CD14-positive monocyte (primary cell): ENCODE results near the gene MUC7. TPM values are rescaled to one million over a fixed set of nuclear protein-coding genes. Genes with fewer than 3 reads are reported as not detected.

ENCODE experiments used
- DNase-seq, 3 donors: peaks; one replicate each; pipeline ENCODE4 v3.0.0-alpha.2; 2011 to 2022
- H2AFZ ChIP-seq: 2 replicates; pipeline ENCODE4 v1.6.0; 2012; ENCODE audit warnings: mild to moderate bottlenecking, low read depth, low read length, inconsistent platforms; ENCODE audit not compliant: insufficient read depth, poor library complexity, severe bottlenecking
- H3K27ac ChIP-seq, 2 donors: 1 replicate in 1 of 2; 2 replicates in 1 of 2; pipeline ENCODE4 v1.5.1; 2012 to 2013; ENCODE audit warnings: low read length in 2 of 2, control low read depth in 1 of 2, inconsistent platforms in 1 of 2, low read depth in 1 of 2, mild to moderate bottlenecking in 1 of 2
- H3K27me3 ChIP-seq, 2 donors: one replicate each; pipeline versions ENCODE4 v1.6.0 to v1.6.1; 2011 to 2013; ENCODE audit warnings: low read length in 2 of 2; ENCODE audit not compliant: control insufficient read depth in 2 of 2, insufficient read depth in 2 of 2
- H3K36me3 ChIP-seq, 2 donors: replicated peaks in 1 of 2; 1 replicate in 1 of 2; 2 replicates in 1 of 2; pipeline versions ENCODE4 v1.5.1 to v1.6.1; 2012 to 2013; ENCODE audit warnings: low read length in 2 of 2, control low read depth in 1 of 2, inconsistent platforms in 1 of 2, mild to moderate bottlenecking in 1 of 2; ENCODE audit not compliant: insufficient read depth in 2 of 2, control insufficient read depth in 1 of 2
- H3K4me1 ChIP-seq, 2 donors: 1 replicate in 1 of 2; 2 replicates in 1 of 2; pipeline versions ENCODE4 v1.5.1 to v1.6.1; 2012 to 2013; ENCODE audit warnings: low read length in 2 of 2, control low read depth in 1 of 2, inconsistent platforms in 1 of 2, mild to moderate bottlenecking in 1 of 2, moderate library complexity in 1 of 2; ENCODE audit not compliant: insufficient read depth in 2 of 2, control insufficient read depth in 1 of 2
- H3K4me2 ChIP-seq: replicated peaks from 2 replicates; pipeline ENCODE3; 2012; ENCODE audit warnings: low read length, moderate library complexity, mild to moderate bottlenecking; ENCODE audit not compliant: poor library complexity, severe bottlenecking; ENCODE audit errors: extremely low read depth
- H3K4me3 ChIP-seq, 3 experiments: fragments of 200-600 bp in 1 of 3; sonication (generic) in 1 of 3; replicated peaks in 1 of 3; 1 replicate in 2 of 3; 2 replicates in 1 of 3; pipeline ENCODE4 v1.5.1; 2011 to 2013; ENCODE audit warnings: low read length in 3 of 3, mild to moderate bottlenecking in 3 of 3, control low read depth in 2 of 3, low read depth in 2 of 3, inconsistent platforms in 1 of 3, moderate library complexity in 1 of 3
- H3K79me2 ChIP-seq: 2 replicates; pipeline ENCODE4 v1.6.0; 2012; ENCODE audit warnings: mild to moderate bottlenecking, control low read depth, inconsistent platforms, low read length, moderate library complexity; ENCODE audit not compliant: insufficient read depth
- H3K9ac ChIP-seq: 2 replicates; pipeline ENCODE4 v1.6.0; 2017; ENCODE audit warnings: low read length, mild to moderate bottlenecking; ENCODE audit not compliant: insufficient read depth, poor library complexity, severe bottlenecking
- H3K9me3 ChIP-seq, 2 donors: replicated peaks in 1 of 2; 1 replicate in 1 of 2; 2 replicates in 1 of 2; pipeline versions ENCODE4 v1.5.1 to v1.6.1; 2012 to 2013; ENCODE audit warnings: low read length in 2 of 2, control low read depth in 1 of 2; ENCODE audit not compliant: control insufficient read depth in 1 of 2, insufficient read depth in 1 of 2
- H4K20me1 ChIP-seq: 2 replicates; pipeline ENCODE4 v1.6.0; 2012; ENCODE audit warnings: mild to moderate bottlenecking, low read length, control low read depth, moderate library complexity; ENCODE audit not compliant: insufficient read depth
- H3K27ac Mint-ChIP-seq, 7 donors: one replicate each; pipeline ENCODE4 v1.8.0; 2020; ENCODE audit warnings: mild to moderate bottlenecking in 7 of 7, mixed read lengths in 7 of 7, moderate library complexity in 6 of 7, inconsistent platforms in 2 of 7
- H3K27me3 Mint-ChIP-seq, 3 donors: one replicate each; pipeline ENCODE4 v1.8.0; 2021 to 2022; ENCODE audit warnings: low read depth in 3 of 3, mild to moderate bottlenecking in 3 of 3, mixed read lengths in 3 of 3, moderate library complexity in 3 of 3, inconsistent platforms in 1 of 3
- H3K36me3 Mint-ChIP-seq, 2 donors: one replicate each; pipeline ENCODE4 v1.8.0; 2020; ENCODE audit warnings: mixed read lengths in 2 of 2, inconsistent platforms in 1 of 2, mild to moderate bottlenecking in 1 of 2
- H3K4me1 Mint-ChIP-seq: one replicate; pipeline ENCODE4 v1.8.0; 2020; ENCODE audit warnings: mild to moderate bottlenecking, mixed read lengths
- H3K4me3 Mint-ChIP-seq, 2 donors: one replicate each; pipeline ENCODE4 v1.8.0; 2020; ENCODE audit warnings: mild to moderate bottlenecking in 2 of 2, mixed read lengths in 2 of 2, moderate library complexity in 1 of 2
- H3K9me3 Mint-ChIP-seq, 7 donors: one replicate each; pipeline ENCODE4 v1.8.0; 2020 to 2022; ENCODE audit warnings: mixed read lengths in 7 of 7, mild to moderate bottlenecking in 6 of 7, moderate library complexity in 6 of 7, inconsistent platforms in 2 of 7
- WGBS: methylation state at CpG from one replicate; pipeline ENCODE4 v1.1.5; 2013; ENCODE audit warnings: missing lambda C conversion rate; ENCODE audit not compliant: insufficient coverage; 5-methylcytosine and 5-hydroxymethylcytosine counted together
- intact Hi-C, 2 donors: fragments of 100-400 bp; cut with micrococcal nuclease; formaldehyde crosslinking; loops; one replicate each; pipeline versions ENCODE4 v1.15.0 to v1.15.1; 2023
- polyA plus RNA-seq, 3 donors: library from polyadenylated mRNA; depleted of rRNA in 1 of 3; unstranded in 2 of 3; stranded (reverse) in 1 of 3; fragments of 300-500 nt in 2 of 3; fragments of >200 nt in 1 of 3; fragmentation: Illumina TruSeq in 2 of 3; gene quantifications; 1 replicate in 2 of 3; 2 replicates in 1 of 3; pipeline ENCODE4 v1.2.3, GENCODE V29; 2012 to 2021
- TF ChIP-seq, protein P1 (sequence below): fragments of 200-600 bp; IDR thresholded peaks from one replicate; pipeline ENCODE4 v1.8.0; 2022; ENCODE audit warnings: antibody characterized with exemption, mild to moderate bottlenecking

Gene MUC7
- polyA plus RNA-seq, 3 donors, result not detected

DNA sequence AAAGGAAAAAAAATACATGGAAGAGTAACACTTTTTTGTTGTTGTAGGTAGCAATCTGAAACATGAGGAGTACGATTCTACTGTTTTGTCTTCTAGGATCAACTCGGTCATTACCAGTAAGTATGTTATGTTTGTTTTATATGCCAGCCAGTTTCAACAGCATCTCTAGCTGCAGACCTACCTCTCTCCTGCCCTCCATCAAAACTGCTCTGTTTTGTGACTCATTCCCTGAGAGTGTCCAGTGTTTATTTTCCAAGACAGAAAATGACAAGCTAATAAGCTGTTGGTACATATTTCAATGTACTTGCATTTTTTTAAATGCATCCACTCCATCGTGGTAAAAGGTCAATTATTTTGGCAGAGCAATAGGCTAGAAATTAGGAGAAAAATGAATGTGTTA, 46.7 kb downstream of the MUC7 start:
- no peak overlapping the region for H3K27ac Mint-ChIP-seq

DNA sequence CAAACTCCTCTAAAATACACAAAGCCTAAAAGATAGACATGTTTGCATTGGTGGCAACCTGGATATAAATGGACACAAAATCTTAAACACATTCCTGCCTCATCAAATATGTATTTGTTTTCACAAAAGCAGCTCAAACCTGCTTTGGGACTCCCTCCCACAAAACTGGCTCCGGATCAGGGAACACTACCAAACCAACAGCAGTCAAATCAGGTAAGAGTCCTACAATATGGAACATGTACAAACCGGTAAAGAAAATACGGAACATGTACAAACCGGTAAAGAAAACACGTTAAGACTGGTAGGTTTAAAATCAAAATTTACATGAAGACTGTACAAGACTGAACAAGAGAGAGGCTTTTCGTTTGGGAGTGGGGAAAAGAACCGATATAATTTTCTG, 50.6 kb downstream of the MUC7 start:
- H2AFZ ChIP-seq, result no peak overlapping the region
- no peaks in the 10 kb centered on the region for H3K36me3 Mint-ChIP-seq
- intact Hi-C loops, result no loop called here
- no peaks in the 10 kb centered on the region for H4K20me1 ChIP-seq
- TF ChIP-seq, protein P1, sequence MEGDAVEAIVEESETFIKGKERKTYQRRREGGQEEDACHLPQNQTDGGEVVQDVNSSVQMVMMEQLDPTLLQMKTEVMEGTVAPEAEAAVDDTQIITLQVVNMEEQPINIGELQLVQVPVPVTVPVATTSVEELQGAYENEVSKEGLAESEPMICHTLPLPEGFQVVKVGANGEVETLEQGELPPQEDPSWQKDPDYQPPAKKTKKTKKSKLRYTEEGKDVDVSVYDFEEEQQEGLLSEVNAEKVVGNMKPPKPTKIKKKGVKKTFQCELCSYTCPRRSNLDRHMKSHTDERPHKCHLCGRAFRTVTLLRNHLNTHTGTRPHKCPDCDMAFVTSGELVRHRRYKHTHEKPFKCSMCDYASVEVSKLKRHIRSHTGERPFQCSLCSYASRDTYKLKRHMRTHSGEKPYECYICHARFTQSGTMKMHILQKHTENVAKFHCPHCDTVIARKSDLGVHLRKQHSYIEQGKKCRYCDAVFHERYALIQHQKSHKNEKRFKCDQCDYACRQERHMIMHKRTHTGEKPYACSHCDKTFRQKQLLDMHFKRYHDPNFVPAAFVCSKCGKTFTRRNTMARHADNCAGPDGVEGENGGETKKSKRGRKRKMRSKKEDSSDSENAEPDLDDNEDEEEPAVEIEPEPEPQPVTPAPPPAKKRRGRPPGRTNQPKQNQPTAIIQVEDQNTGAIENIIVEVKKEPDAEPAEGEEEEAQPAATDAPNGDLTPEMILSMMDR, result no peak
- H3K27me3 Mint-ChIP-seq, result peaks cover 0 to 2% (median 2%) of the 10 kb centered on the region in 3 donors
- H3K4me1 Mint-ChIP-seq, result no peaks in the 10 kb centered on the region
- no peak overlapping the region for H3K9ac ChIP-seq
- H3K79me2 ChIP-seq, result no peaks in the 10 kb centered on the region
- H3K4me1 ChIP-seq, result no peaks in the 10 kb centered on the region
- H3K27me3 ChIP-seq, result no peaks in the 10 kb centered on the region
- no peak overlapping the region for H3K4me3 ChIP-seq
- no peak for DNase-seq
- no peak overlapping the region for H3K4me3 Mint-ChIP-seq
- no peak overlapping the region for H3K27ac Mint-ChIP-seq
- WGBS, result 88% methylated on average over 1 of the region's 7 CpGs
- no peaks in the 10 kb centered on the region for H3K9me3 Mint-ChIP-seq
- H3K36me3 ChIP-seq, result no peaks in the 10 kb centered on the region
- no peak overlapping the region for H3K27ac ChIP-seq
- no peaks in the 10 kb centered on the region for H3K9me3 ChIP-seq
- no peak overlapping the region for H3K4me2 ChIP-seq

More for the DNA sequence above, 46.7 kb downstream of the MUC7 start:
- Mint-ChIP-seq H3K4me3 (no peak overlapping the region), H3K4me1 (no peaks in the 10 kb centered on the region), H3K9me3 (no peaks in the 10 kb centered on the region), H3K36me3 (no peaks in the 10 kb centered on the region), H3K27me3 (peaks cover 0 to 2% (median 0%) of the 10 kb centered on the region in 3 donors)
- H2AFZ ChIP-seq, result no peak overlapping the region
- no peaks in the 10 kb centered on the region for H3K36me3 ChIP-seq
- H3K79me2 ChIP-seq, result no peaks in the 10 kb centered on the region
- H3K4me1 ChIP-seq, result no peaks in the 10 kb centered on the region
- intact Hi-C loops, result no loop called here
- no peak overlapping the region for H3K27ac ChIP-seq
- H4K20me1 ChIP-seq, result no peaks in the 10 kb centered on the region
- H3K4me2 ChIP-seq, result no peak overlapping the region
- no peaks in the 10 kb centered on the region for H3K9me3 ChIP-seq
- no peak overlapping the region for H3K9ac ChIP-seq
- WGBS, result no CpG with 5 or more reads among the region's 3 CpGs
- H3K4me3 ChIP-seq, result no peak overlapping the region
- no peaks in the 10 kb centered on the region for H3K27me3 ChIP-seq
- TF ChIP-seq, protein P1, result no peak
- DNase-seq, result no peak
